MCF 10A (cell line): Measurements from ENCODE around the gene F2RL3. TPM values are rescaled to one million over a fixed set of nuclear protein-coding genes. Genes with fewer than 3 reads are reported as not detected.

ENCODE experiments used
- BruUV-seq: library from RNA; stranded (reverse); fragments of 400-500 nt; replicated peaks from 2 replicates; lab custom pipeline; 2021; lab: Mats Ljungman, UMichigan
- CTCF ChIA-PET: fragments of 300-600 bp; sonication (Branson Sonifier 250); formaldehyde crosslinking; extraction: SDS; loops from one replicate; lab custom pipeline; 2021; ENCODE audit warnings: antibody characterized with exemption, inconsistent platforms; lab: Yijun Ruan, JAX
- POLR2A ChIA-PET: fragments of 300-600, 350-650 bp; sonication (Branson Sonifier 250); formaldehyde crosslinking; extraction: SDS; loops from one replicate; lab custom pipeline; 2020; ENCODE audit warnings: antibody characterized with exemption, inconsistent platforms; lab: Yijun Ruan, JAX
- DNase-seq: peaks from one replicate; pipeline ENCODE4 v3.0.0-alpha.2; 2018; ENCODE audit not compliant: unreplicated experiment
- H3K27ac Mint-ChIP-seq: one replicate; pipeline ENCODE4 v1.8.0; 2022; ENCODE audit warnings: mild to moderate bottlenecking, low read depth, mixed read lengths; ENCODE audit not compliant: unreplicated experiment
- H3K27me3 Mint-ChIP-seq: one replicate; pipeline ENCODE4 v1.8.0; 2022; ENCODE audit warnings: mixed read lengths; ENCODE audit not compliant: insufficient read depth, unreplicated experiment
- H3K36me3 Mint-ChIP-seq: one replicate; pipeline ENCODE4 v1.8.0; 2022; ENCODE audit warnings: mild to moderate bottlenecking, moderate library complexity, mixed read lengths; ENCODE audit not compliant: insufficient read depth, unreplicated experiment
- H3K4me1 Mint-ChIP-seq: one replicate; pipeline ENCODE4 v1.8.0; 2022; ENCODE audit warnings: mixed read lengths; ENCODE audit not compliant: insufficient read depth, unreplicated experiment
- H3K4me3 Mint-ChIP-seq: one replicate; pipeline ENCODE4 v1.8.0; 2022; ENCODE audit warnings: mild to moderate bottlenecking, moderate library complexity, mixed read lengths; ENCODE audit not compliant: unreplicated experiment
- H3K9me3 Mint-ChIP-seq: one replicate; pipeline ENCODE4 v1.8.0; 2022; ENCODE audit warnings: mixed read lengths; ENCODE audit not compliant: unreplicated experiment
- CTCF ChIP-seq: fragments of 200-600 bp; IDR thresholded peaks from one replicate; pipeline ENCODE4 v1.8.0; 2022; ENCODE audit warnings: antibody characterized with exemption, mild to moderate bottlenecking; ENCODE audit not compliant: unreplicated experiment
- intact Hi-C: fragments of 100-400 bp; cut with micrococcal nuclease; formaldehyde crosslinking; loops from 2 replicates; pipeline ENCODE4 v1.14.1; 2022
- total RNA-seq: library from RNA; stranded (reverse); gene quantifications from 2 replicates; pipeline ENCODE4 v1.2.3, GENCODE V29; 2022

F2RL3 gene
- total RNA-seq, 1 experiment from 2014 or later = not detected

- intact Hi-C loops = no loop called here
- CTCF ChIA-PET = no interaction called here
- no peak overlapping the region for H3K4me3 Mint-ChIP-seq
- no peaks in the 10 kb centered on the region for H3K4me1 Mint-ChIP-seq
- TF ChIP-seq CTCF = no peak
- H3K9me3 Mint-ChIP-seq = peaks cover 18% of the 10 kb centered on the region
- no peaks in the 10 kb centered on the region for H3K36me3 Mint-ChIP-seq
- POLR2A ChIA-PET = interaction anchor here (0.7 to 1.4 kb wide), 2 partner anchors 22 to 28 kb away, joined by 3 read pairs; no protein-coding TSS in a partner anchor
- H3K27ac Mint-ChIP-seq = no peak overlapping the region
- no TSS peak for BruUV-seq
- DNase-seq = no peak
- H3K27me3 Mint-ChIP-seq = peaks cover 28% of the 10 kb centered on the region
Measured at GRCh38 chr19:16928916-16929315, 40.1 kb downstream of the F2RL3 start.

GRCh38 chr19:16930753-16931152 is 42.0 kb downstream of the F2RL3 start:
- POLR2A ChIA-PET = no interaction called here
- no peak overlapping the region for H3K4me3 Mint-ChIP-seq
- CTCF ChIA-PET = no interaction called here
- intact Hi-C loops = no loop called here
- peaks cover 45% of the 10 kb centered on the region for H3K27me3 Mint-ChIP-seq
- no peak overlapping the region for H3K27ac Mint-ChIP-seq
- DNase-seq = no peak
- no peaks in the 10 kb centered on the region for H3K36me3 Mint-ChIP-seq
- H3K4me1 Mint-ChIP-seq = no peaks in the 10 kb centered on the region
- peaks cover 22% of the 10 kb centered on the region for H3K9me3 Mint-ChIP-seq
- no TSS peak for BruUV-seq
- TF ChIP-seq CTCF = no peak

DNA sequence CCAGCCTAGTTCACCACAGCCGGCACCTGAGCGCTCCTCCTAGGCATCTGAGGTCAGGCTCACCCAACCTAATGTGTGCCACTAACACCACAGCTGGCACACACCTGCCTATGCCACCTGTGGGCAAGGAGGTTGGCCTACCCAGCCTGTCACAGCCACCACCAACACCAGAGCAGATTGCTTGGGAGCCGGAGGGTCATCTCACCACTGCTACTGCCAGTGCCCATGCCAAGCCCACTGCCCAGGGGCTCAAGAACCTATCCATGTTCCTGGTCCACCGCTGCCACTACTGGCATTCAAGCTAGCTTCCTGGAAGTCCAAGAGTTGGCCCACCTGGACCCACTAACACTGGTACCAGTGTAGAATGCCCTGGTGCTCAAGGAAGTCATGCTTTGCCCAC is 42.5 kb downstream of the F2RL3 start:
- BruUV-seq = no TSS peak
- TF ChIP-seq CTCF = no peak
- DNase-seq = no peak
- no peaks in the 10 kb centered on the region for H3K4me1 Mint-ChIP-seq
- no peaks in the 10 kb centered on the region for H3K36me3 Mint-ChIP-seq
- H3K4me3 Mint-ChIP-seq = no peak overlapping the region
- POLR2A ChIA-PET = no interaction called here
- CTCF ChIA-PET = interaction anchor here (0.7 kb wide), 1 partner anchor 37 kb away, joined by 4 read pairs; no protein-coding TSS in a partner anchor
- peaks cover 22% of the 10 kb centered on the region for H3K9me3 Mint-ChIP-seq
- intact Hi-C loops = no loop called here
- H3K27ac Mint-ChIP-seq = no peak overlapping the region
- peaks cover 46% of the 10 kb centered on the region for H3K27me3 Mint-ChIP-seq

DNA sequence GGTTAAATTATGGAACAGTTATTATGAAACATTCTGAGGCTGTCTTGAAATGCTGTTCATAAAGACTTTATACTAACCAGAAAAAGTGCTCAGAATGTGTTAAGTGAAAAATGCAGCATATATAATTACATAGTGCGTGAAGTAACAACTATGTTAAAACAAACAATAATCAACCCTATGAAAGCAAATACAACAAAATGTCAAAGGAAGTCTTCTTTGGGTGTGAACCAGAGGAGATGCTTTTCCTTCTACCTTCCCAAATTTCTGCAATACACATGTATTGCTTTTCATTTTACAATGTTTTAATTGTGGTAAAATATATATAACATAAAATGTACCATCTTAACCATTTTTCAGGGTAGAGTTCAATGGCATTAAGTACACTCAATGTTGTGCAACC is 45.7 kb downstream of the F2RL3 start:
- TF ChIP-seq CTCF = no peak
- DNase-seq = no peak
- peaks cover 12% of the 10 kb centered on the region for H3K9me3 Mint-ChIP-seq
- BruUV-seq = no TSS peak
- intact Hi-C loops = no loop called here
- ChIA-PET CTCF (no interaction called here), POLR2A (no interaction called here)
- no peaks in the 10 kb centered on the region for H3K4me1 Mint-ChIP-seq
- no peaks in the 10 kb centered on the region for H3K36me3 Mint-ChIP-seq
- H3K27ac Mint-ChIP-seq = no peak overlapping the region
- peaks cover 46% of the 10 kb centered on the region for H3K27me3 Mint-ChIP-seq
- no peak overlapping the region for H3K4me3 Mint-ChIP-seq
